ENCODE measurements around the gene ARHGDIB.

Gene ARHGDIB

DNA sequence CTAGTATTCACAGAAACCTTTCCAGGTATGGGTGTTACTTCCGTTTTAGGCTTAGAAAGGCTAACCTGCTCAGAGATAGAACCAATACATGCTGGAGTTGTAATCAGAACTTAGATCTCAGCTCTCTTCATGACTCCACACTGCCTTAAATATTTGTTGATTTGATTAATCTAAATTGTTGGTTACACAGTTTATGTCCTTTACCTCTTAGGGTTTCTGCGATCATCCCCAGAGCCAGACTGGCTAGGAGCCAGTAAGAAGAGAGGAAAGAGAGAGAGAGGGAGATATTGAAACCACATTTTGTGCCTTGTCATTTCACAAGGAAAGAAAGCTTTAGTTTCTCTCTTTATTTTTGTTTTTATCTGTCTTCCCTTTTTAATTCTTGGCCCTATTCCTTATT, 58.9 kb downstream of the ARHGDIB start:
- H3K4me3 ChIP-seq (ENCODE audit: control insufficient read depth, low read depth, low read length) = no peak overlapping the region
- TF ChIP-seq, protein P1, sequence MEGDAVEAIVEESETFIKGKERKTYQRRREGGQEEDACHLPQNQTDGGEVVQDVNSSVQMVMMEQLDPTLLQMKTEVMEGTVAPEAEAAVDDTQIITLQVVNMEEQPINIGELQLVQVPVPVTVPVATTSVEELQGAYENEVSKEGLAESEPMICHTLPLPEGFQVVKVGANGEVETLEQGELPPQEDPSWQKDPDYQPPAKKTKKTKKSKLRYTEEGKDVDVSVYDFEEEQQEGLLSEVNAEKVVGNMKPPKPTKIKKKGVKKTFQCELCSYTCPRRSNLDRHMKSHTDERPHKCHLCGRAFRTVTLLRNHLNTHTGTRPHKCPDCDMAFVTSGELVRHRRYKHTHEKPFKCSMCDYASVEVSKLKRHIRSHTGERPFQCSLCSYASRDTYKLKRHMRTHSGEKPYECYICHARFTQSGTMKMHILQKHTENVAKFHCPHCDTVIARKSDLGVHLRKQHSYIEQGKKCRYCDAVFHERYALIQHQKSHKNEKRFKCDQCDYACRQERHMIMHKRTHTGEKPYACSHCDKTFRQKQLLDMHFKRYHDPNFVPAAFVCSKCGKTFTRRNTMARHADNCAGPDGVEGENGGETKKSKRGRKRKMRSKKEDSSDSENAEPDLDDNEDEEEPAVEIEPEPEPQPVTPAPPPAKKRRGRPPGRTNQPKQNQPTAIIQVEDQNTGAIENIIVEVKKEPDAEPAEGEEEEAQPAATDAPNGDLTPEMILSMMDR (conservative IDR thresholded peaks at IDR 0.05; ENCODE audit: control insufficient read depth, insufficient read depth, low read depth, low read length) = no peak
- DNase-seq (ENCODE audit: low read depth) = peak; percentile 32

DNA sequence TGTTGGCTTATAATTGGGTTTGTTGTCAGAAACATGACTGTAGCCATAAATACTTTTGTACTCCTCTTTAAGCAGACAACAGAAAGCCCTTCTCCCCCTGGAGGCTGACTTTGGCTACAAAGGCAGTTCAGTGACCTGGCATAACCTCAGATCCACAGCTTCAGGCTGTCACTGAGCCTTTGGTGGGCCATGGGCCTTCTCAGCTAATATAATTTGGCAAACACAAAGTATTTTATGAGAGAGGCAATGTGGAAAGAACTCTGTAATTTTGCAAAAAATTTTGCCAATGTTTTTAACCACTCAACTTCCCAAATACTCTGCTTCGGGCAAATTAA, 60.2 kb downstream of the ARHGDIB start:
- no peak for DNase-seq (ENCODE audit: low read depth)
- TF ChIP-seq, protein P1 (conservative IDR thresholded peaks at IDR 0.05; ENCODE audit: control insufficient read depth, insufficient read depth, low read depth, low read length) = no peak
- no peak overlapping the region for H3K4me3 ChIP-seq (ENCODE audit: control insufficient read depth, low read depth, low read length)

DNA sequence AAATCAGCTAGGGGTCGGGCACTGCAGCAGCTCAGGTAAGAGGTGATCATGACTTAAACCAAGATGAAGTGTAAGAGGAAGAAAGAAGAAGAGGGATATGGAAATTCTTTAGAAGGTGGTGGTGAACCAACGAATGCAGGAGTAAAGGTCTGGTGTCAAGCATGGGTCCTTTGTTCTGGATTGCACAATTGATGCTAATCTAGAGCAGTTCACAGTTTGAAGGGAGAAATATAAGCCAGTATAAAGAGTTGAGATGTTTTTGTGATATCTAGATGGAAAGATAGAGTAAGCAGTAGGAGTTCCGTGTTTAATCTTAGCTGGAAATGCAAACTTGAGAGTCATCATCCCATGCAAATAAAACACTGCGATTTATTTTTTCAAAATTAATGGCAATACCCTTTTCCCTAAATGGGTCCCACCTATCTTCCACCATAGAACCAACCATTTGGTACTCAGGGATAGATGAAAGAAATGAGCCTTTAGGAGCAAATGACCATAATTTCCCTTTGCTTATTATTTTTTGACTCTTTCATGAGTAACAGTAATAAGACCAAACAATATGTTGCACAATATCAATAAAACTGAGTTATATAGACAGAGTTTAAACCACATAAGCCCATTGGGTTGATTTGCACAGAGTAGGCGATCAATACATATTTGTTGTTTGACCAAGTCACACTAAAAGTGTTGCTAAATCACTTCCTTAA, 60.7 kb downstream of the ARHGDIB start:
- TF ChIP-seq, protein P1 (conservative IDR thresholded peaks at IDR 0.05; ENCODE audit: control insufficient read depth, insufficient read depth, low read depth, low read length) = no peak
- DNase-seq (ENCODE audit: low read depth) = no peak

DNA sequence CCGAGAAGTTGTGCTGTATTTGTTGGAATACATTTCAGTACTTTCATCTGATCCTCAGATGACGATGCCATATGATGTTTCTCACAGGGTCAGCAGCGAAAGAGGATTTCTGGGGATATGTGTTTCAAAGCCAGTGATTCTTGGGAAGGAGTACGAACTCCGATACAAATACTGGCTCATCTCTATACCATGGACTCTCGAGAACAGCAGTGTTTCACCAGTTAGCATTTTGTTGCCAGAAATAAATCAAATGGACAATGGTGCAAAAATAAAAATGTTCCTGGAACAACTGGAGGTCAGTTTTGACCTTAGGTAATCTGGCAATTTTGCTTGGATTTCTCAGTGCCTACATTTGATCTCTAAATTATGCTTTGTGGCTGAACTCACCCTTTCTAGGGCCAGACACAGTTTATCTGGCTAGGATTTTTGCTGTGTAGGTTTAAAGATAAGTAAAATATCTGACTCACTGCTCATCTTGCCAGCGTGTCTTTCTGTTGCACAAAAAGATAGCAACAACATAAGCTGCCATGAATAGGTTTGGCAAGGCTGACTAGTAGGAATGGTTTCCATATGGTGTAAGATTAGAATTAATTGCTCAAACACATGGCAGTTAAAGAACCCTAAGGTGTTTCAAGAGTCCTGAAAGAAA, 64.8 kb downstream of the ARHGDIB start:
- H3K4me3 ChIP-seq (ENCODE audit: control insufficient read depth, low read depth, low read length) = no peak overlapping the region
- TF ChIP-seq, protein P1 (conservative IDR thresholded peaks at IDR 0.05; ENCODE audit: control insufficient read depth, insufficient read depth, low read depth, low read length) = no peak
- peak; percentile 80 for DNase-seq (ENCODE audit: low read depth)

More for the DNA sequence above, 60.7 kb downstream of the ARHGDIB start:
- H3K4me3 ChIP-seq (ENCODE audit: control insufficient read depth, low read depth, low read length) = no peak overlapping the region

DNA sequence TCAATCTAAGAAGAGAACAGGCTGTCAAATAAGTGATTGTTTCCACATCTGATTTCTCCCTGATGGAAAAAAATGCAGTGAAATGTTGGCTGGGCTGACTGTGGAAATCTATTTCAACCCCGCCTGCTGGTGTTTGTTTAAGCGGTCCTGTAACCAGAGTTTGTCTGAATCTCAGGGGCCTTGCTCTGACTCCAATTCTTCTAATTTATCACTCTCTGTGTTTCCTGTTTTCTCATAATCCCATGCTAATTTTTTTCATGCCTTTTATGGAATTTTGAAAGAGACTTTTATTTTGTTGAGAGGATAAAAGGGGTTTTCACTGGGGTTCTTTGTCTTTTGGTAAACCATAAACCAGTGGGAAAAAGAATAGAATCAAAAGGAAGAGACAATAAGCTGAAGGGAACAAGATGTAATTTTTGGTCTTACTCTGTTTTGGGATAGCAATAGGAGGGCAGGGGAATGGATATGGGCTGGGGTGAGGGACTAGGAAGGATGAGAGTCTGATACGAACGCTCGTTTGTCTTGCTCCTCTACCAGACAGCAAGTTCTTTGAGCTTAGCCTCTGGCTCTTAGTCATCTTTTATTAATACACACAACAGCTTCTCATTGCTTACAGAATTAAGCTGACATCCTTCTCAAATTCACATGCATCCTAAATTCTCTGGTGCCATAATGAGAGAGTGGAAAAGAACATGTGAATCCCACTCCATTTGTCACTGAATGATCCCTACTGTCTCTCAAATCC, 67.7 kb downstream of the ARHGDIB start:
- DNase-seq (ENCODE audit: low read depth) = peak; percentile 15
- H3K4me3 ChIP-seq (ENCODE audit: control insufficient read depth, low read depth, low read length) = no peak overlapping the region
- TF ChIP-seq, protein P1 (conservative IDR thresholded peaks at IDR 0.05; ENCODE audit: control insufficient read depth, insufficient read depth, low read depth, low read length) = no peak

DNA sequence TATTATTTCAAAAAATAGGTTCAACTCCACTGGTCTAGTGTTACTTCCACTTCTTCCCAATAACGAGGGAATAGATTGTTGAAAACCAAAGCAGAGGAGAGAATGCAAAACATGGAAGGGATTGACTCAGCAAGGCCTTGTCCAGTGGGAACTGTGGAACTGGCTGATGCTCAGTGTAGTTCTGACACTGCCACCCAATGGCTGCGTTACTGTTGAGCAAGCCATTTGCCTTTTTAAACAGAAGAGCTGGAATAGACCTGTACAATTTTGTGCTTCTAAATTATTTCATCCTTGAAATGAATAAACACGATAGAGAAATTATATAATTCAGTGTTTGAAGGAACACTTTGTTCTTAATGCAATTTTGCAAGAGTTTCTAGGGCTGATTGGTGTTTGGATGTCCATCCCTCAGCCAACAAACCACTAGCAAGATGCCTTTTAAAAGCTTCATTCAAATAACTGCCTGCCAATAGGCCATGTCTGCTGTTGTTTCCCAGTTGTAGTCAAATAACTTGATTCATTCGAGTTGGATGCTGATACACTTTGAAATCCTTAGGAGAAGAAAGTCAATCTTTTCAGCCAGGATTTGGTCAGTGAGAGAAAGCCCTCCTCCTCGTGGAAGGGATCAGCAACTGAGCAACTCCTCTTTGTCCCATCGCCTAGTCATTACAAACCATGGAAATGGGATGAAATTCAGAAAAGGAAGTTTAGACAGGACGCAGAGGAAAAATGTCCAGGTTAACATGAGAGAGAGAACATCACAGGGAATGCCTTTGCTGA, 68.5 kb downstream of the ARHGDIB start:
- TF ChIP-seq, protein P1 (conservative IDR thresholded peaks at IDR 0.05; ENCODE audit: control insufficient read depth, insufficient read depth, low read depth, low read length) = peak; percentile 33
- peak; percentile 71 for DNase-seq (ENCODE audit: low read depth)
- H3K4me3 ChIP-seq (ENCODE audit: control insufficient read depth, low read depth, low read length) = no peak overlapping the region
